ENCODE data around the gene ASPG. TPM values are rescaled to one million over a fixed set of nuclear protein-coding genes. Genes with fewer than 3 reads are reported as not detected.

ASPG gene
- total and polyA plus RNA-seq, 8 donors: 0.16 to 0.68 (median 0.23) TPM; not detected in 2

DNA sequence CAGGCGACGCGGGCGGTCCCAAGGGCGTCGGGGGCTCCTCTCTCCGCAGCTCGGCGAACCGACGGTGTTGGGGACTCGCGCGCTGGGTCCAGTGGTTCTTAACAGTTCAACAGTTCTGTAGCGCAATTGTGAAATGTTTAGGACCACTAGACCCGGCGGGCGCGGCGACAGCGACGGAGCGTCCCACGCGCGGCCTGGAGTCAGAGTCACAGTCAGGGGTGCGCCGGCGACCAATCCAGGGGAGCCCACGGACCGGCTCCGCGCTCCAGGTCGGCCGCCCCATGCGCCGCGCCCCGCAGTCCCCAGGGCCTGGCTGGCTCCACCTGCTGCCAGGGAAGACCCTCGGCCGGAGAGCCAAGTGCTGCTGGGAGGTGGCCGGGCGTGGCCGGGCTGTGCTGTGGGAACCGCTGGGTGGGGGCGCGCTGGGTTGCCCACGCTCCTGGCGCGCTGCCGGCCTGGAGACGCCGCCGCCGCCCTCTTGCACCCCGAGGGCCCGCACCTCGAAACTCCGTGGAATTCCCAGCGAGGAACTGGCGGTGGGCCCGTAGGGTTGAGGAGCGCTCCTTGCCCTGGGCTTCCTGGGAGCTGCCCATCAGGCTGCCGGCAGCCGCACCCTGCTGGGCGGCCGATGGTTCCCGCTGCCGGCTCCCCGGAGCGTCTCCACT is 32.0 kb downstream of the ASPG start:
- peak in 1 of 4 donors; percentile 3 for ATAC-seq
- Histone ChIP-seq H3K4me3 (peak overlapping the region; percentile 26 to 69 (median 51)), H3K27me3 (no peaks in the 10 kb centered on the region), H3K4me1 (peaks cover 0 to 7% (median 0%) of the 10 kb centered on the region in 3 donors), H3K9me3 (no peaks in the 10 kb centered on the region), H3K36me3 (no peaks in the 10 kb centered on the region), H3K27ac (no peak overlapping the region)
- WGBS, 2 donors: 8 to 11% methylated on average over 69 to 71 of the region's 71 CpGs
- intact Hi-C loops (cut with DNase I): no loop called here
- FAIRE-seq: no peak
- peak in 1 of 6 donors; percentile 35 for DNase-seq
- TF ChIP-seq, protein P1, sequence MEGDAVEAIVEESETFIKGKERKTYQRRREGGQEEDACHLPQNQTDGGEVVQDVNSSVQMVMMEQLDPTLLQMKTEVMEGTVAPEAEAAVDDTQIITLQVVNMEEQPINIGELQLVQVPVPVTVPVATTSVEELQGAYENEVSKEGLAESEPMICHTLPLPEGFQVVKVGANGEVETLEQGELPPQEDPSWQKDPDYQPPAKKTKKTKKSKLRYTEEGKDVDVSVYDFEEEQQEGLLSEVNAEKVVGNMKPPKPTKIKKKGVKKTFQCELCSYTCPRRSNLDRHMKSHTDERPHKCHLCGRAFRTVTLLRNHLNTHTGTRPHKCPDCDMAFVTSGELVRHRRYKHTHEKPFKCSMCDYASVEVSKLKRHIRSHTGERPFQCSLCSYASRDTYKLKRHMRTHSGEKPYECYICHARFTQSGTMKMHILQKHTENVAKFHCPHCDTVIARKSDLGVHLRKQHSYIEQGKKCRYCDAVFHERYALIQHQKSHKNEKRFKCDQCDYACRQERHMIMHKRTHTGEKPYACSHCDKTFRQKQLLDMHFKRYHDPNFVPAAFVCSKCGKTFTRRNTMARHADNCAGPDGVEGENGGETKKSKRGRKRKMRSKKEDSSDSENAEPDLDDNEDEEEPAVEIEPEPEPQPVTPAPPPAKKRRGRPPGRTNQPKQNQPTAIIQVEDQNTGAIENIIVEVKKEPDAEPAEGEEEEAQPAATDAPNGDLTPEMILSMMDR (IDR thresholded peaks at IDR 0.05): no peak

DNA sequence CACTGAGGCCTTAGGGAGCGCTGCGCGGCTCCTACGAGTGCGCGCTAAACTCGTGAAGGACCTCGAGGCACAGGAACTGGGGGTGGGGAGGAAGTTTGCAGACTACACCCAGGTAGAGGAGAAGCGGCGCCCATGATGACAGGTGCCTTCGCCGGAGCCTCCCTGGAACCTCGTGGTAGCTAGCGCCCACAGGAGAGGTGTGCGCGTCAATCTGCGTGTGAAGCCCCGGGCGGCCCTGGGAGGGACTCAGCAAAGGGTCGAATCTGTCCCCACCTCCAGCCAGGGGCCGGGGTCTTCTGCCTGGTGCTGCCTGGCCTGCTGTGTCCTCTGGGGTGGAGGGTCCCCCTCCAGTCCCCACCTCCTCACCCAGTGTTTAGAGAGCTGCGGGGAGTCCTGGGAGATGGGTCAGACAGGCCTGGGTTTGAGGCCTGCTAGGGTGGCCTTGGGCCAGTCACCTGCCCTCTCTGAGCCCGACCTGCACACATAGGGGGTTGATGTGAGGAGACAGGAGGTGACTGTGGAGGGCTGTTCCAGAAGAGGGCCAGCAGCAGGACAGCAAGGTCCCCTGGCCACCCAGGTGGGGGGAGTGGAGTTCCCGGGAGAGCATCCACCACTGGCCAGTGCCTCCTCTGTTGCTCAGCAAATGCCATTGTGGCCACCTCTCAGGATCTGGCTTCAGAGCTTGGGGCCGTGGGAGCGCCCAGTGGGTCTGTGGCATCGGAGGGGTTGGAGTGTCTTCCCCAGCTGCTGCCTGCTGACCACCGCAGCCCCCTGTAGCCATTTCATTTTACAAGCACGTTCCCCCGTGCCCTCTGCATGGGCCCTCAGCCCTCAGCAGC is 32.7 kb downstream of the ASPG start:
- Histone ChIP-seq H3K36me3 (no peaks in the 10 kb centered on the region), H3K9me3 (no peaks in the 10 kb centered on the region), H3K4me1 (peaks cover 0 to 7% (median 0%) of the 10 kb centered on the region in 3 donors), H3K27me3 (no peaks in the 10 kb centered on the region), H3K27ac (no peak overlapping the region), H3K4me3 (peak overlapping the region in 1 of 4 donors; percentile 69)
- intact Hi-C loops (cut with DNase I): no loop called here
- 64 to 69% methylated on average over 30 of the region's 30 CpGs for WGBS, 2 donors
- ATAC-seq: no peak
- no peak for FAIRE-seq
- peak in 3 of 6 donors; percentile 30 to 76 (median 57) for DNase-seq
- TF ChIP-seq, protein P1 (IDR thresholded peaks at IDR 0.05): no peak

DNA sequence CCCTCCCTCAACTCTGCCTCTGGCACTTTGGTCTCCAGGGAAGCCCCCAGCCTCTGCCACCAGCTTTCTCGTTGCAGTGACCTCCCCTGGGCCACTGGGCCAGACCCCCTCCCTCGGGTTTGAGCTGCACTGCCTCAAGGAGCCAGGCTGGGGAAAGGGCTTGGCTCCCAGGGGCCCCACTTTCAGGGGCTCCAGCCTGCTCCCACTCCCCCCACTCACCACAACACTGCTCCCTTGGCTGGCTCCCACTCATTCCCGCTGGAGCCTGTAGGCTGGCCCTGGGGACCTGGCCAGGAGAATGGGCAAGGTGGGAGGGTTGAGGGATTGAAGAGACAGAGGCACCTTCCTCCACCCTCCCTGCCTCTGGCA is 33.6 kb downstream of the ASPG start:
- Histone ChIP-seq H3K27ac (no peak overlapping the region), H3K27me3 (peaks cover 0 to 2% (median 0%) of the 10 kb centered on the region in 4 donors), H3K4me3 (no peak overlapping the region), H3K36me3 (no peaks in the 10 kb centered on the region), H3K9me3 (no peaks in the 10 kb centered on the region), H3K4me1 (peaks cover 0 to 7% (median 0%) of the 10 kb centered on the region in 3 donors)
- 76 to 83% methylated on average over 3 of the region's 3 CpGs for WGBS, 2 donors
- ATAC-seq: no peak
- peak in 3 of 6 donors; percentile 7 to 50 (median 39) for DNase-seq
- no peak for FAIRE-seq
- TF ChIP-seq, protein P1 (IDR thresholded peaks at IDR 0.05): no peak
- intact Hi-C loops (cut with DNase I): no loop called here

DNA sequence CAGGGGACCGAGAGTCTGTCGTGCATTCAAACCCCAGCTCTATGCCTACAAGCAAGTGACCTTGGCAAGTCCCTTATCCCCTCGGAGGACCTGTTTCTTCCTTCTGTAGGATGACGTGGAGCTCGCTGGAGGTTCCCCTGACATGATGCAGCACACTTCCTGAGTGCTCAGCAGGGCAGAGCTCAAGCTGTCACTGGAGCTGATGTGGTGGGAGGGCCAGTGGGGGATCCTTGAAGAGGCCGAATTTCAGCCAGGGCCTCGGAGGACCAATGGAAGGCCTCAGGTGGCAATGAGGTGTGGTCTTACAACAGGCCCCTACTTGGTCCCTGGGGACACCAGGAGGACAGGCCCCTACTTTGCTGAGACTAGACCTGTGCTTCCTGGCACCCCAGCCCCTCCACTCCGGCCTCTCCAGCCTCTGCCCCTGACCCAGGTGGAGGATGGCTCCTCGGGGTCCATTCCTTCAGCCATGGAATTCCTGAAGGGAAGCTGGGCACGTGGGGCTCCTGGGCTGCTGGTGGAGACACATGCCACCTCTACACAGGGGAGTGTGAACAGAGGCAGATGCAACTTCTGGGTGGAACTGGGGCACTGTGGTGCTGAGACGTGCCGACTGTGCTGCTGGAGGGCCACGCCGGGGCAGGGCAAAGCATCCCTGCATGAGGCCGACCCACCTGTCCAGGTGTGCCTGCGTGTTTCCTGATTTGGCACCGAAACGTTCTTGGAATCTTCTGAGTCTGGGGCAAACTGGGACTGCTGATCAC is 34.2 kb downstream of the ASPG start:
- Histone ChIP-seq H3K4me1 (peaks cover 0 to 7% (median 0%) of the 10 kb centered on the region in 3 donors), H3K36me3 (no peaks in the 10 kb centered on the region), H3K27ac (no peak overlapping the region), H3K4me3 (no peak overlapping the region), H3K27me3 (peaks cover 0 to 3% (median 0%) of the 10 kb centered on the region in 4 donors), H3K9me3 (no peaks in the 10 kb centered on the region)
- TF ChIP-seq, protein P1 (IDR thresholded peaks at IDR 0.05): no peak
- DNase-seq: peak in 3 of 6 donors; percentile 7 to 39 (median 26)
- FAIRE-seq: no peak
- WGBS, 2 donors: 71 to 76% methylated on average over 18 of the region's 18 CpGs
- intact Hi-C loops (cut with DNase I): no loop called here
- ATAC-seq: no peak
